H1 (cell line): ENCODE results near the gene SLC1A7. TPM values are rescaled to one million over a fixed set of nuclear protein-coding genes. Genes with fewer than 3 reads are reported as not detected.

Source experiments
- SIRT6 ChIP-seq: IDR thresholded peaks from one replicate; pipeline ENCODE4 v1.7.1; 2012; ENCODE audit warnings: low read length, inconsistent platforms
- SP2 ChIP-seq: IDR thresholded peaks from 2 replicates; pipeline ENCODE4 v1.6.1; 2012; ENCODE audit warnings: mild to moderate bottlenecking, low read length, inconsistent platforms
- polyA plus RNA-seq, 7 experiments: library from polyadenylated mRNA; depleted of rRNA in 3 of 7; stranded (reverse) in 5 of 7; unstranded in 2 of 7; fragments of >200 nt in 5 of 7; fragments of 200-250 nt in 2 of 7; gene quantifications; 1 replicate in 5 of 7; 2 replicates in 1 of 7; 4 replicates in 1 of 7; pipeline versions ENCODE4 v1.2.1 to v1.2.3, GENCODE V29; 2011 to 2013; ENCODE audit warnings: missing spikeins in 2 of 7, mixed read lengths in 2 of 7
- total RNA-seq: library from RNA; stranded (reverse); fragmentation: NEBNext Ultra II Directional; extraction: Animal tissue kit (Norgen Biotek cat#: 25700); gene quantifications from 2 replicates; pipeline ENCODE4 v1.2.1, GENCODE V29; 2021
- TF ChIP-seq, protein P1 (sequence below): fragments of 300-600 bp; sonication (generic); IDR thresholded peaks from 2 replicates; pipeline ENCODE4 v1.7.1; 2012; ENCODE audit warnings: low read length, moderate library complexity, mild to moderate bottlenecking, inconsistent platforms; ENCODE audit not compliant: insufficient replicate concordance

The SLC1A7 gene
- total and polyA plus RNA-seq, 2 of the 8 experiments (the other 6 are each of a cell fraction or from before 2014, with no cell fraction given), result not detected

DNA sequence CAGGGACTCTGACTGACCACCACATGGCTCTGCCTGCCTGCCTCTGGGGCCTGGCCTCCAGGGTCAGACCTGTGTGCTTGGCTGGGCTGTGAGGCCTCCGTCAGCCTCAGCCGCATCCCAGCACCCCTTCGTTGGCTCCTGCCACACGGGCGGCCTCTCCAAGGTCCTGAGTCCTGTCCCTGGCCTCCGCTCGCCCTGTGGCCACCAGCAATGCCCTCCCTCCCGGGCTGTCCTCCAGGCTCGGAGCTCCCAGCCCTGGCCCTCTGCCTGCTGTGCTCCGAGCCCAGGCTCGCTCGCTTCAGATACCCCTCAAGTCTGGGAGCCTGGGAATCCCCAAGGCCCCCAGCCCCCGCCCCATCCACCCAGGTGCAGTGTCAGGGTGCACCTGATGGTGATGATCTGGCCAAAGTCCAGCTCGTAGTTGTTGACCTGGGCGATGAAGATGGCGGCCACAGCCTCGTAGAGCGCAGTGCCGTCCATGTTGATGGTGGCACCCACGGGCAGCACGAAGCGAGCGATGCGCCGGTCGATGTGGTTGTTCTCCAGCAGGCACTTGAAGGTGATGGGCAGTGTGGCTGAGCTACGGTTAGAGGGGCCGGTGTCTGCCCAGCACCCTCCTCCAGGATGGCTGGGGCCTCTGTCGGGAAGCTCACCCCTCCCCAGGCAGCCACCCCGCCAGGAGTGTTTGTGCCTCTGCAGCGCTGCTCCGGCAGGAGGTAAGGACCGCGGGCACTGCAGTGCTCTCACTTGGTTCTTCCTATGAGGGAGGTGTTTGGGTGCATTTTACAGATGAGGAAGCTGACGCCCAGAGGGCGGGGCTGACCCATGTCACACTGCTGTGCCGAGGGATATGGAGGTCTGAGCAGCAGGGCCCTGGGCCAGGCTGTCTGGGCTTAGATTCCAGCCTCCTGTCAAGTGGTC lies 52.0 kb downstream of the SLC1A7 start (continued):
- TF ChIP-seq, protein P1, sequence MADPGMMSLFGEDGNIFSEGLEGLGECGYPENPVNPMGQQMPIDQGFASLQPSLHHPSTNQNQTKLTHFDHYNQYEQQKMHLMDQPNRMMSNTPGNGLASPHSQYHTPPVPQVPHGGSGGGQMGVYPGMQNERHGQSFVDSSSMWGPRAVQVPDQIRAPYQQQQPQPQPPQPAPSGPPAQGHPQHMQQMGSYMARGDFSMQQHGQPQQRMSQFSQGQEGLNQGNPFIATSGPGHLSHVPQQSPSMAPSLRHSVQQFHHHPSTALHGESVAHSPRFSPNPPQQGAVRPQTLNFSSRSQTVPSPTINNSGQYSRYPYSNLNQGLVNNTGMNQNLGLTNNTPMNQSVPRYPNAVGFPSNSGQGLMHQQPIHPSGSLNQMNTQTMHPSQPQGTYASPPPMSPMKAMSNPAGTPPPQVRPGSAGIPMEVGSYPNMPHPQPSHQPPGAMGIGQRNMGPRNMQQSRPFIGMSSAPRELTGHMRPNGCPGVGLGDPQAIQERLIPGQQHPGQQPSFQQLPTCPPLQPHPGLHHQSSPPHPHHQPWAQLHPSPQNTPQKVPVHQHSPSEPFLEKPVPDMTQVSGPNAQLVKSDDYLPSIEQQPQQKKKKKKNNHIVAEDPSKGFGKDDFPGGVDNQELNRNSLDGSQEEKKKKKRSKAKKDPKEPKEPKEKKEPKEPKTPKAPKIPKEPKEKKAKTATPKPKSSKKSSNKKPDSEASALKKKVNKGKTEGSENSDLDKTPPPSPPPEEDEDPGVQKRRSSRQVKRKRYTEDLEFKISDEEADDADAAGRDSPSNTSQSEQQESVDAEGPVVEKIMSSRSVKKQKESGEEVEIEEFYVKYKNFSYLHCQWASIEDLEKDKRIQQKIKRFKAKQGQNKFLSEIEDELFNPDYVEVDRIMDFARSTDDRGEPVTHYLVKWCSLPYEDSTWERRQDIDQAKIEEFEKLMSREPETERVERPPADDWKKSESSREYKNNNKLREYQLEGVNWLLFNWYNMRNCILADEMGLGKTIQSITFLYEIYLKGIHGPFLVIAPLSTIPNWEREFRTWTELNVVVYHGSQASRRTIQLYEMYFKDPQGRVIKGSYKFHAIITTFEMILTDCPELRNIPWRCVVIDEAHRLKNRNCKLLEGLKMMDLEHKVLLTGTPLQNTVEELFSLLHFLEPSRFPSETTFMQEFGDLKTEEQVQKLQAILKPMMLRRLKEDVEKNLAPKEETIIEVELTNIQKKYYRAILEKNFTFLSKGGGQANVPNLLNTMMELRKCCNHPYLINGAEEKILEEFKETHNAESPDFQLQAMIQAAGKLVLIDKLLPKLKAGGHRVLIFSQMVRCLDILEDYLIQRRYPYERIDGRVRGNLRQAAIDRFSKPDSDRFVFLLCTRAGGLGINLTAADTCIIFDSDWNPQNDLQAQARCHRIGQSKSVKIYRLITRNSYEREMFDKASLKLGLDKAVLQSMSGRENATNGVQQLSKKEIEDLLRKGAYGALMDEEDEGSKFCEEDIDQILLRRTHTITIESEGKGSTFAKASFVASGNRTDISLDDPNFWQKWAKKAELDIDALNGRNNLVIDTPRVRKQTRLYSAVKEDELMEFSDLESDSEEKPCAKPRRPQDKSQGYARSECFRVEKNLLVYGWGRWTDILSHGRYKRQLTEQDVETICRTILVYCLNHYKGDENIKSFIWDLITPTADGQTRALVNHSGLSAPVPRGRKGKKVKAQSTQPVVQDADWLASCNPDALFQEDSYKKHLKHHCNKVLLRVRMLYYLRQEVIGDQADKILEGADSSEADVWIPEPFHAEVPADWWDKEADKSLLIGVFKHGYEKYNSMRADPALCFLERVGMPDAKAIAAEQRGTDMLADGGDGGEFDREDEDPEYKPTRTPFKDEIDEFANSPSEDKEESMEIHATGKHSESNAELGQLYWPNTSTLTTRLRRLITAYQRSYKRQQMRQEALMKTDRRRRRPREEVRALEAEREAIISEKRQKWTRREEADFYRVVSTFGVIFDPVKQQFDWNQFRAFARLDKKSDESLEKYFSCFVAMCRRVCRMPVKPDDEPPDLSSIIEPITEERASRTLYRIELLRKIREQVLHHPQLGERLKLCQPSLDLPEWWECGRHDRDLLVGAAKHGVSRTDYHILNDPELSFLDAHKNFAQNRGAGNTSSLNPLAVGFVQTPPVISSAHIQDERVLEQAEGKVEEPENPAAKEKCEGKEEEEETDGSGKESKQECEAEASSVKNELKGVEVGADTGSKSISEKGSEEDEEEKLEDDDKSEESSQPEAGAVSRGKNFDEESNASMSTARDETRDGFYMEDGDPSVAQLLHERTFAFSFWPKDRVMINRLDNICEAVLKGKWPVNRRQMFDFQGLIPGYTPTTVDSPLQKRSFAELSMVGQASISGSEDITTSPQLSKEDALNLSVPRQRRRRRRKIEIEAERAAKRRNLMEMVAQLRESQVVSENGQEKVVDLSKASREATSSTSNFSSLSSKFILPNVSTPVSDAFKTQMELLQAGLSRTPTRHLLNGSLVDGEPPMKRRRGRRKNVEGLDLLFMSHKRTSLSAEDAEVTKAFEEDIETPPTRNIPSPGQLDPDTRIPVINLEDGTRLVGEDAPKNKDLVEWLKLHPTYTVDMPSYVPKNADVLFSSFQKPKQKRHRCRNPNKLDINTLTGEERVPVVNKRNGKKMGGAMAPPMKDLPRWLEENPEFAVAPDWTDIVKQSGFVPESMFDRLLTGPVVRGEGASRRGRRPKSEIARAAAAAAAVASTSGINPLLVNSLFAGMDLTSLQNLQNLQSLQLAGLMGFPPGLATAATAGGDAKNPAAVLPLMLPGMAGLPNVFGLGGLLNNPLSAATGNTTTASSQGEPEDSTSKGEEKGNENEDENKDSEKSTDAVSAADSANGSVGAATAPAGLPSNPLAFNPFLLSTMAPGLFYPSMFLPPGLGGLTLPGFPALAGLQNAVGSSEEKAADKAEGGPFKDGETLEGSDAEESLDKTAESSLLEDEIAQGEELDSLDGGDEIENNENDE, result no peak
- no peak for TF ChIP-seq SP2
- no peak for TF ChIP-seq SIRT6
